GM21825 (cell line): Measurements from ENCODE around the gene CCDC190.
A peak's percentile ranks its signal among the peaks of the same experiment; 100 is the strongest.
"Not testable (repeated sequence)": the region's sequence is repeated elsewhere in the genome, so short reads cannot be mapped to it uniquely, and the experiment has no call there.

Experiments used
- ATAC-seq: cut with Tn5 transposase; IDR thresholded peaks from one replicate; pipeline ENCODE4 v1.9.1; 2021; ENCODE audit warnings: mild to moderate bottlenecking, moderate library complexity; ENCODE audit not compliant: unreplicated experiment

Gene CCDC190

DNA sequence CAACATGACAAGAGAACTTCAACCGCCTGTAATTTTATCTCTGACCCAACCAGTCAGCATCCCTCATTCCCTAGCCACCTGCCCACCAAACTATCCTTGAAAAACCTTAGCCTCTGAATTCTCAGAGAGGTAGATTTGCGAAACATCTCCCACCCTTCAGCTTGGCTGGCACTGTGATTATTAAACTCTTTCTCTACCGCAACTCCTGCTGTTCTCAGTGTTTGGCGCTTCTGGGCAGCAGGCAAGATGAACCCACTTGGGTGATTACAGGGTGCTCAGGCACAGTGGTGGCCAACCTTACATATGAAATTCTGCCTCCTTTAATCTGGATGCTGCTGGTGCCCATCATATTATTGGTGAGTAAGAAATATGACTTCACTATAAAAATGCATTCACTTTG is 22.1 kb downstream of the CCDC190 start:
- no peak for ATAC-seq

DNA sequence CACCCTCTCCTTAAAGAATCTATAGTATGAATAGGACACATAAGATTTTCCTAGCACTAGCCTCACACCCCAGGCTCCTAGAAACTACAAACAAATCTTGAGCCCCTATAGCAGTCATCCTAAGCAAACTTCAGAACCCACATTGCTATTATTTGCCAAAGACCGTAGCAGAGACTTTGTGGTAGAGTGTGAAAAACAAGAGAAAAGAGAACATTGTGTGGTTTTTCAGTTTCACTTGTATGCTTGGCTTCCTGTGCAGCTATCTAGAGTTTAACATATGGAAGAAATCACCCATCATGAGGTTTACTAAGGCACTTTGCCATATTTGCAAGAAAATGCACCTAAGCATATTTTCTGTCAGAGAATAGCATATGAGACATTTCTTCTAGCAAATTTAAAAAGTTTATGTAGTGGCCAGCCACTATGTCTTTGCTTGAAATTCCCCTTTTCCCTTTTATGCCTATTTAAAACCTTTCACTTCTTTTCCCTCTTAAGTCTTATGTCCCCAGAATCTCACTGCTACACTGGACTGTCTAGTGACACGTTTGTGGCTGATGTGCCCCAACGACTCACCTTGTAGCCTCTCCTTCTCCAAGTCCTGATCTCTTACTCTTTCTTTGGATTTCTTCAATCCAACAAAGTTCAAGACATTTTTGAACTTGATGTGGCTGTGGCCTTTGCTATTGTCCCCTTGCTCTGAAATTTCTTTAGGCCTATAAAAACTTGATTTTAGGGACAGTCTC is 25.6 kb downstream of the CCDC190 start:
- ATAC-seq = peak; percentile 85

DNA sequence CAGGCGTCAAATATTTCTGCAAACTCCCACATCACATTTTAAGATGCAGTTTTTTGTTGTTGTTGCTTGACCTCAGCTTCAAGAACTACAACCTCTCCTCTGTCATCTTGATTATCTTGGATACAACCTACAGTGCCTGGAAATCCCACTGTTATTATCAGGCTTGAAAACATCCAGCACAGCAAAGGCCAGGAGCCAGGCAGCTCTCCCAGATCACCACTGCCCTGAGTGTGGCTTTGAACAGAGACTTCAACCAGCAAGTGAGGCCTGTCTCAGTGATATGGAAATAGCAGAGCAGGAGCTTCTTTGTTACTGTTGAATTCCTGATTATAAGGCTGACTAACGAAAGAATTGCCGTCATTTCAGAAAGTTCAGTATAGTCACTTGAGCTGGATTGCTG is 28.5 kb downstream of the CCDC190 start:
- ATAC-seq = no peak

DNA sequence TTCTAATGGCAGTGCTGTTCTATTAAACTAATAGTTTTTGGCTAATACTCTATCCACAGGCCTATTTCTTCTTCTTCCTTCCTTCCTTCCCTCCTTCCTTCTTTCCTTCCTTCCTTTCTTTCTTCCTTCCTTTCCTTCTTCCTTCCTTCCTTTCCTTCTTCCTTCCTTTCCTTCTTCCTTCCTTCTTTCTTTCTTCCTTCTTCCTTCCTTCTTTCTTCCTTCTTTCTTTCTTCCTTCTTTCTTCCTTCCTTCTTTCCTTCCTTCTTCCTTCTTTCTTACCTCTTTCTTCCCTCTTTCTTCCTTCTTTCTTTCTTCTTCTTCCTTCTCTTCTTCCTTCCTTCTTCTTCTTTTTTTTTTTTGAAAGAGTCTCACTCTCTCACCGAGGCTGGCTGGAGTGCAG is 31.7 kb downstream of the CCDC190 start:
- ATAC-seq = no peak

DNA sequence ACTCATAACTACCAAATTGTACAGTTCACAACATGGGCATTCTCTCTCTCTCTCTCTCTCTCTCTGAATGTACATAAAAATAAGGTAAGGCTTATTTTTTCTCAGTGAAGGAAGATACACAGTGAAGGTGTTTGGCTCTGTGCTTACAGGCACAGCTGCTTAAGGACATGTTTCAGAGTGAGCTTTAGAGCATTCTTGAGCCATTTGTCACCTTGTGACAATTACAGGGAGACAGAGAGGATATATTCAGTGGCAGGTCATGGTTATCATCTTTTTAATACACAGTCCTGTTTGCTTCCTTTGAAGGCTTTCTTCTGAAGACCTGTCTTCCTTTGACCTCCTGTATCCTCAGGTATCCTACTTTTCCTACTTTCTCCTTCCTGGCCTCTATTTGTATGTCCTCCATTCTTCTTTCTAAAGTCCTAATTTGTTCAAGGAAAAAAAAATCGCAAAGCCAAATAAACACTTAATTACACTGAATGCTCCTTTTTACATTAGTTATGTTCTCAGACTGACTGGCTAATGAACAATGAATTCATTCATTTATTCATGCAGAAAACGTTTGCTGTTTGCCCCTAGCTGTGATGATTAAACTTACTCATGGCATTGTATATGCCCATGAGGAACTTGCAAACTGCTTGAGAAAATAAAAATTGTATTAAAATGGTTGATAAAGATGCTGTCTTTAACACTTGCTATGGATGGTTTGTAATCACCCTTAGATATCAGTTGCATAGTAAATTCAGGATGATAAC is 37.0 kb downstream of the CCDC190 start:
- ATAC-seq = no peak

DNA sequence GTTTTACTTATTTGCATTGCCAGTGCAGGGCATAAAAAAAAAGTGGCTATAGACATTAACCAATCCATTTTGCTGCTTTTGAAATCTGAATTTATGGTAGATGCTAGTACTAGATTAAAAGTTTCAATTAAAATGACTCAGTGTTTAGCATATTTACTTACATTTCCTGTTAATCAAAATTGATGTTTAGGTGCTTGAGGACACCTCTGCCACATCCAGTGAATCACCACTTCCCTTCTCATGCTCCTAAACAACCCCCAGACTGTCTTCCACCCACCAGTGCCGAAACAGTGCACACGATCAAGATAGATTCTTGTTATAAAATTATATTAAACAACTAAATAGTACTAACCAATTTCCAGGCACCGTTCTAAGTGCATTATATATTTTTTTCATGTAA is 37.7 kb downstream of the CCDC190 start:
- no peak for ATAC-seq

DNA sequence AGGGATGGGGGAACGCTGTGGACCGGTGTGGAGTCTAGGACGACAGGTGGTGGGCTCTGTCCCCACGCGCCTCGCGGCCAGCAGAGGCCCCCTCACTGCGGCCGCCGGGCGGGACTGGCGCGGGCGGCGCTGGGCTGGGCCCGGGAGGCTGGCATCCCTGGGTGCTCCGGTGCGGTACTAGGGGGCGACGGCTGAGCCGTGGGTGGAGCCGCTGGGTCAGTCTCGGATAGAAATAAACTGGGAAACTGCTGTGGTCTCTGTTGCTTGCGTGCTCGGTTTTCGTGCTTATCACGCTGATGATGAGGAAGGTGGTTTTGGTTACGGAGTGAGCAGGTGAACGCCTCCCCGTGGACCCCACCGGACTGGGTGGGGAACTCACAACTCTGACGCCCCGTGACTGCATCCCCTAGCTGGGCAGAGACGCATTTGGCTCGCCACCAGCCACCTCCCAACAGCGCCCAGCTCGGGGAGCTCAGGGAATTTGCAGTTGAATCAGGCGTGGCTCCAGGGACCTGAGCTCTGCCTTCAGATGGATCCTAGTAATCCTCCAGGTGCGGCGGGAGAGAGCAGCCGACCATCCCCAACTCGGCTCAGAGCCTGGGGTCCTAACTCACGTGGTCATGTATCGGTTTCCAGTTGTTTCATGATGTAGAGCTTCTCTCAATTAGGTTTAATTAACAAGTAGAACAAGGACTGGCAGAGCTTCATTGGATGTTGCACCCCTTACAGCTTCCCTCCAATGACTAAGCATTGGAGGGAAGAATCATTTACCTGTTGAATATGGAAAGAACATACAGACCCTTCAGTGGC is 38.4 kb downstream of the CCDC190 start:
- no peak for ATAC-seq

DNA sequence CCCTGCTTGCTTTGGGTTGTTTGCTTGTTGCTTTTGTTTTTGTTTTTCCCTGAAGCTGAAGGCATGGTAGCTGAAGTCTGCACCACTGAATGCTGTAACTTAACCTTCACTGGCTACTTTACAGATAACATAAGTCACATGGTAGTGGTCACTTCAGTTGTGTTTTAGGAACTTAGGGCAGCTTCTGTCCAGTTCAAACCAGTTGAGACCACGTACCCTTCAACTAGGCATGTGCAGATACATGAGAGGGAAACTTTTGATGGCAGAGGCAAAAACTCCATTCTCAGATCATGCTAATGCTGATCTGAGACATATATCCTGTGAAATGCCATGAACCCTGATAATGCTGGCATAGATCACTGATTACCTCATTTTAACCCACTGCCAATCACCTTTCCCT is 42.3 kb downstream of the CCDC190 start:
- not testable (repeated sequence) for ATAC-seq

DNA sequence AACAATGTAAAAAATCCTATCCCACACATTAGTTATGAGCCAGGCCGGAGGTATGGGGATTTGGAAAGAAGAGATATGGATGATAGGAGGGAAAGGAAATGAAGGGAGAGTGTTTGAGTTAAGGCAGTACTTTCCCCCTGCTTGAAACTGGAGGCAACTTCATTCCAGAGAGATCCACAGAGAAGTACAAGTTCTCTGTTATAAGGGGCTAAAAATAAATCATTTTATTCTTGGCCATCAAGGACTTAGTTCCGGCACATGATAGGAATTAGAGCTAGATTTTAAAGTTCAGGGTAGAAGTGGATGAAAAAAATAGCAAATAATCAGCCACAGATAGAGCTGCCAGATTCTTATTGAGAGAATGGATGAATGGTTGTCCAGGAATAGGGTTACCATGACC is 42.8 kb downstream of the CCDC190 start:
- ATAC-seq = not testable (repeated sequence)

DNA sequence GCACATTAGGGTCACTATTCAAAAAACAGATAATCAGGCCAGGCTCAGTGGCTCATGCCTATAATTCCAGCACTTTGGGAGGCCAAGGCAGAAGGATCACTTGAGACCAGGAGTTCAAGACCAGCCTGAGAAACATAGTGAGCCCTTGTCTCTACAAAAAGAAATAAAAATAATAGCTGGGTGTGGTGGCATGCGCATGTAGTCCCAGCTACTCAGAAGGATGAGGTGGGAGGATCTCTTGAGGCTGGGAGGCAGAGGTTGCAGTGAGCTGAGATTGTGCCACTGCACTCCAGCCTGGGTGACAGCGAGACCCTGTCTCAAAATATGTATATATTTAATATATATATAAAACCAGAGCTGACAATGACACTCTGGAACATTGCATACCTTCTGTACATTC is 48.6 kb downstream of the CCDC190 start:
- not testable (repeated sequence) for ATAC-seq

DNA sequence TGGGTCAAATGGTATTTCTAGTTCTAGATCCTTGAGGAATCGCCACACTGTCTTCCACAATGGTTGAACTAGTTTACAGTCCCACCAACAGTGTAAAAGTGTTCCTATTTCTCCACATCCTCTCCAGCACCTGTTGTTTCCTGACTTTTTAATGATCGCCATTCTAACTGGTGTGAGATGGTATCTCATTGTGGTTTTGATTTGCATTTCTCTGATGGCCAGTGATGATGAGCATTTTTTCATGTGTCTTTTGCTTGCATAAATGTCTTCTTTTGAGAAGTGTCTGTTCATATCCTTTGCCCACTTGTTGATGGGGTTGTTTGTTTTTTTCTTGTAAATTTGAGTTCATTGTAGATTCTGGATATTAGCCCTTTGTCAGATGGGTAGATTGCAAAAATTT is 53.5 kb downstream of the CCDC190 start:
- ATAC-seq = not testable (repeated sequence)
